MM.1S (cell line): Measurements from ENCODE around the gene ANKRD44.

ENCODE experiments used
- DNase-seq: peaks from one replicate; pipeline ENCODE4 v3.0.0-alpha.2; 2015
- H2AFZ ChIP-seq: fragments of 300-600 bp; sonication (generic); 2 replicates; pipeline ENCODE4 v1.6.0; 2016; ENCODE audit warnings: antibody characterized with exemption, low read length
- H3F3A ChIP-seq: fragments of 300-600 bp; sonication (generic); 2 replicates; pipeline ENCODE4 v1.6.1; 2016; ENCODE audit warnings: mild to moderate bottlenecking, antibody characterized with exemption, low read length, moderate library complexity, mixed read lengths; ENCODE audit not compliant: insufficient read depth
- H3K27ac ChIP-seq: fragments of 300-600 bp; sonication (generic); 2 replicates; pipeline ENCODE4 v1.5.1; 2016; ENCODE audit warnings: mild to moderate bottlenecking, low read length
- H3K27me3 ChIP-seq: fragments of 300-600 bp; sonication (generic); replicated peaks from 2 replicates; pipeline ENCODE4 v1.6.0; 2016; ENCODE audit warnings: low read length; ENCODE audit not compliant: insufficient read depth
- H3K36me3 ChIP-seq: fragments of 300-600 bp; sonication (generic); replicated peaks from 2 replicates; pipeline ENCODE4 v1.6.1; 2016; ENCODE audit warnings: mild to moderate bottlenecking, low read length, mixed read lengths; ENCODE audit not compliant: insufficient read depth
- H3K4me1 ChIP-seq: fragments of 300-600 bp; sonication (generic); 2 replicates; pipeline ENCODE4 v1.6.1; 2016; ENCODE audit warnings: low read length, mixed read lengths
- H3K4me2 ChIP-seq: fragments of 300-600 bp; sonication (generic); 2 replicates; pipeline ENCODE4 v1.6.0; 2016; ENCODE audit warnings: low read depth, low read length
- H3K4me3 ChIP-seq: fragments of 300-600 bp; sonication (generic); 2 replicates; pipeline ENCODE4 v1.5.1; 2016; ENCODE audit warnings: low read length, mixed read lengths
- H3K79me2 ChIP-seq: fragments of 300-600 bp; sonication (generic); 2 replicates; pipeline ENCODE4 v1.6.1; 2016; ENCODE audit warnings: mixed run types, low read length, mixed read lengths
- H3K9ac ChIP-seq: fragments of 300-600 bp; sonication (generic); 2 replicates; pipeline ENCODE4 v1.6.1; 2016; ENCODE audit warnings: low read length, mixed read lengths
- H3K9me2 ChIP-seq: fragments of 300-600 bp; sonication (generic); replicated peaks from 2 replicates; pipeline ENCODE4 v1.6.1; 2016; ENCODE audit warnings: mild to moderate bottlenecking, low read length, mixed read lengths; ENCODE audit not compliant: insufficient read depth
- H3K9me3 ChIP-seq: fragments of 300-600 bp; sonication (generic); replicated peaks from 2 replicates; pipeline ENCODE4 v1.6.1; 2016; ENCODE audit warnings: mild to moderate bottlenecking, low read length, mixed read lengths; ENCODE audit not compliant: insufficient read depth
- H4K20me1 ChIP-seq: fragments of 300-600 bp; sonication (generic); 2 replicates; pipeline ENCODE4 v1.6.1; 2016; ENCODE audit warnings: mild to moderate bottlenecking, low read length, moderate library complexity, mixed read lengths; ENCODE audit not compliant: insufficient read depth
- EZH2 ChIP-seq: fragments of 300-600 bp; sonication (generic); optimal IDR thresholded peaks from 2 replicates; pipeline ENCODE3; 2017; ENCODE audit warnings: low read depth, mild to moderate bottlenecking, antibody characterized with exemption, low read length, mixed read lengths
- EZH2phosphoT487 ChIP-seq: fragments of 300-600 bp; sonication (generic); IDR thresholded peaks from 2 replicates; pipeline ENCODE4 v1.6.1; 2018; ENCODE audit warnings: antibody characterized with exemption, low read length
- TF ChIP-seq, protein P1 (sequence below): fragments of 300-600 bp; sonication (generic); IDR thresholded peaks from 2 replicates; pipeline ENCODE4 v1.5.1; 2016; ENCODE audit warnings: antibody characterized with exemption, low read length, mixed read lengths

Gene ANKRD44

DNA sequence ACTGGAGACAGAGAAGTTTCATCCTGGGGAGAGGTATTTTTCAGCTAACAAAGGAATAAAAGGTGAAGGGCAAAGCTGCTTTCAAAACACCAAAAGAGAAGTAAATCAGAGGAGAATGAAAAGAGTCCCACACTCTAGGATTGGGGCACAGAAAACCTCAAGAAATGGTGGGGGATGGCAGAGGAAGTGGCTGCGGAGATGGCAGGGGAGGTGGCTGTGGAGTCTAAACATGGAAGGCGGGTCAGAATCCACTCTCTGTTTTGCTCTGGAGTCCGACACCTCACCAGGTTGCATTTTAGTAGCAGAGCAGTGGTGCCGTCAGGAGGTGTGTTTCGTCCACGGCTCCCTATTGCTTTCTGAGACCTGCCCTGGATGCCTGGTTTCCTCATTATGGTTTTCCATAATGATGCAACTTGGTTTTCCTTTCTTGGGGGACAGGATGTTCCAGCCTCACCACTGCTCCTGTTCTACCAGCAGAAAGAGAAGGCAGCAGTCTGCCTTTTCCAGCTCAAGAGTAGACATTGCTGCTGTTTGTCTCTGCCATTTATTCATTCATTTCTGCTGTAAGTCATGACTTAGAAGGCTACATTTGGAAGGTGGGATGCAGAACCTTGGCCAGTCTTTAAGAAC lies 188.7 kb downstream of the ANKRD44 start:
- Histone ChIP-seq H3K4me2 (no peak overlapping the region), H3K9ac (no peak overlapping the region), H3K27ac (no peak overlapping the region), H3K4me1 (no peaks in the 10 kb centered on the region), H3K27me3 (no peaks in the 10 kb centered on the region), H3F3A (no peaks in the 10 kb centered on the region), H3K9me2 (no peaks in the 10 kb centered on the region), H3K9me3 (no peaks in the 10 kb centered on the region), H3K4me3 (no peak overlapping the region), H3K79me2 (no peaks in the 10 kb centered on the region), H4K20me1 (no peaks in the 10 kb centered on the region), H2AFZ (no peak overlapping the region), H3K36me3 (0 out of 2 replicates have a peak, but pooled peaks cover 5% of the 10 kb centered on the region)
- TF ChIP-seq, protein P1, sequence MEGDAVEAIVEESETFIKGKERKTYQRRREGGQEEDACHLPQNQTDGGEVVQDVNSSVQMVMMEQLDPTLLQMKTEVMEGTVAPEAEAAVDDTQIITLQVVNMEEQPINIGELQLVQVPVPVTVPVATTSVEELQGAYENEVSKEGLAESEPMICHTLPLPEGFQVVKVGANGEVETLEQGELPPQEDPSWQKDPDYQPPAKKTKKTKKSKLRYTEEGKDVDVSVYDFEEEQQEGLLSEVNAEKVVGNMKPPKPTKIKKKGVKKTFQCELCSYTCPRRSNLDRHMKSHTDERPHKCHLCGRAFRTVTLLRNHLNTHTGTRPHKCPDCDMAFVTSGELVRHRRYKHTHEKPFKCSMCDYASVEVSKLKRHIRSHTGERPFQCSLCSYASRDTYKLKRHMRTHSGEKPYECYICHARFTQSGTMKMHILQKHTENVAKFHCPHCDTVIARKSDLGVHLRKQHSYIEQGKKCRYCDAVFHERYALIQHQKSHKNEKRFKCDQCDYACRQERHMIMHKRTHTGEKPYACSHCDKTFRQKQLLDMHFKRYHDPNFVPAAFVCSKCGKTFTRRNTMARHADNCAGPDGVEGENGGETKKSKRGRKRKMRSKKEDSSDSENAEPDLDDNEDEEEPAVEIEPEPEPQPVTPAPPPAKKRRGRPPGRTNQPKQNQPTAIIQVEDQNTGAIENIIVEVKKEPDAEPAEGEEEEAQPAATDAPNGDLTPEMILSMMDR: no peak
- TF ChIP-seq EZH2 (no peak), EZH2phosphoT487 (no peak)
- no peak for DNase-seq

DNA sequence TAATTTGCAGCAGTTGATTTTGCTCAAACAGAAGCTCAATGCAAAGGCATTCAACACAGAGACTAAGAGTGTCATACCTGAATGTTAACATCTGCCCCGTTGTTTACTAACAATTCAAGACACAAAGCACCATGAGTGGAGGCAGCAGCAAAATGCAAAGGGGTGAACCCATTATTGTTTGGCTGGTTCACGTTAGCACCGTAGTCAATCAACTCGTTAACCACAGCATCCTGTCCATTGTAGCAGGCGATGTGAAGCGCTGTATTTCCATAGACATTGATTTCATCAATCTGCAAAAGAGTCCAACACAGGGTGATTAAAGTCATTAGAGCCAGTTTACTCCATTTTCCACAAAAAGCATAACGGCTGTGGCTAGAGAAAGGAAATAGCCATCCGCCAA lies 189.3 kb downstream of the ANKRD44 start:
- Histone ChIP-seq H3K9me3 (no peaks in the 10 kb centered on the region), H3K36me3 (0 out of 2 replicates have a peak, but pooled peaks cover 5% of the 10 kb centered on the region), H3K27me3 (no peaks in the 10 kb centered on the region), H3K4me1 (no peaks in the 10 kb centered on the region), H3K9me2 (no peaks in the 10 kb centered on the region), H2AFZ (no peak overlapping the region), H3K4me3 (no peak overlapping the region), H4K20me1 (no peaks in the 10 kb centered on the region), H3K9ac (no peak overlapping the region), H3K79me2 (no peaks in the 10 kb centered on the region), H3K27ac (no peak overlapping the region), H3K4me2 (no peak overlapping the region), H3F3A (no peaks in the 10 kb centered on the region)
- TF ChIP-seq, protein P1: no peak
- no peak for TF ChIP-seq EZH2phosphoT487
- TF ChIP-seq EZH2: no peak
- no peak for DNase-seq

DNA sequence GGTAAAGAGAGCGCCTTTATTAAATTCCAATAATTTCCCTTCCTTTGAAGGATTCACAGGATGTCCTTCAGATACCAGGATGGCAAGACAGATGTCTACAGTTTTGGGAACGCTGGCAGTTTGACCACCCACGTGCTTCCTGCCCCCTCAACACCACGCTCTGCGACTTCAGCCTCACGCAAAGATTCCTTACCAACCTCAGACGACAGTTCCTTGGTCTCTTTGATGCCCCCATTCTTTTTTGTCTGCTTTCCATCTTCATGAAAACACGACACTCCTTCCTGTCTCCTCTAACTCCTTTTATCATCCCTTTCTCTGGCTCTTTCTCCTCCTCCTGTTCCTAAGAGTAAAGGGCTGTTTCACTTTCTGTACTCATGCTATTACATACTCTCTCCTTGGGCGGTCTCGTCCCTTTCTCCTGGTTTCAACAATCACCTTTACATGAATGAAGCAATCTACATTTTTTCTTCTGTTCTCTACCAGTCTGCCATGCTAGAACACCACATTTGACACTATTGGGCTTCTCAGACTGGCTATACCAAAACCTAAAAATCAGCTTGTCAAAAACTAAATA lies 194.2 kb downstream of the ANKRD44 start:
- no peak overlapping the region for H2AFZ ChIP-seq
- H3K36me3 ChIP-seq: no peaks in the 10 kb centered on the region
- H3K79me2 ChIP-seq: no peaks in the 10 kb centered on the region
- no peak overlapping the region for H3K4me3 ChIP-seq
- no peak overlapping the region for H3K27ac ChIP-seq
- H3K4me2 ChIP-seq: no peak overlapping the region
- H3K9ac ChIP-seq: no peak overlapping the region
- H3K4me1 ChIP-seq: no peaks in the 10 kb centered on the region
- H3K9me2 ChIP-seq: no peaks in the 10 kb centered on the region
- H3K27me3 ChIP-seq: no peaks in the 10 kb centered on the region
- H4K20me1 ChIP-seq: no peaks in the 10 kb centered on the region
- 0 out of 2 replicates have a peak, but pooled peaks cover 6% of the 10 kb centered on the region for H3F3A ChIP-seq
- no peaks in the 10 kb centered on the region for H3K9me3 ChIP-seq
- DNase-seq: no peak
- TF ChIP-seq, protein P1: no peak
- TF ChIP-seq EZH2phosphoT487 (no peak), EZH2 (no peak)
